Measurements from ENCODE around the gene COL8A2.
A peak's percentile ranks its signal among the peaks of the same experiment; 100 is the strongest.

Gene COL8A2

GRCh38 chr1:36091698-36092097 lies 33.3 kb downstream of the COL8A2 start:
- no peak for TF ChIP-seq CTCF (IDR thresholded peaks at IDR 0.05; ENCODE audit: low read depth, low read length, missing control alignments)
- no peak for DNase-seq (ENCODE audit: extremely low read depth, low read depth)
- no peak overlapping the region for H3K4me3 ChIP-seq (replicated peaks; ENCODE audit: low read depth, low read length)

- no peak for TF ChIP-seq CTCF (IDR thresholded peaks at IDR 0.05; ENCODE audit: low read depth, low read length, missing control alignments)
- no peak overlapping the region for H3K4me3 ChIP-seq (replicated peaks; ENCODE audit: low read depth, low read length)
- DNase-seq (ENCODE audit: extremely low read depth, low read depth) = no peak
These were observed 33.9 kb downstream of the COL8A2 start for GRCh38 chr1:36091141-36091540.

- no peak for DNase-seq (ENCODE audit: extremely low read depth, low read depth)
- no peak for TF ChIP-seq CTCF (IDR thresholded peaks at IDR 0.05; ENCODE audit: low read depth, low read length, missing control alignments)
These were observed 35.5 kb downstream of the COL8A2 start for GRCh38 chr1:36089393-36090121.

GRCh38 chr1:36088577-36089392 lies 36.2 kb downstream of the COL8A2 start, which contains the start of gene ADPRS:
Gene ADPRS (plus strand): TSS chr1:36088892. CDS start chr1:36088905, 13 bp downstream.
- peak; percentile 98 for TF ChIP-seq CTCF (IDR thresholded peaks at IDR 0.05; ENCODE audit: low read depth, low read length, missing control alignments)
- DNase-seq (ENCODE audit: extremely low read depth, low read depth) = peak; percentile 70
- peak within 1 kb of the TSS; percentile 66 for H3K4me3 ChIP-seq (replicated peaks; ENCODE audit: low read depth, low read length)

More at GRCh38 chr1:36089393-36090121, 35.5 kb downstream of the COL8A2 start:
- H3K4me3 ChIP-seq (replicated peaks; ENCODE audit: low read depth, low read length) = peak overlapping the region; percentile 66

- DNase-seq (ENCODE audit: extremely low read depth, low read depth) = no peak
- H3K4me3 ChIP-seq (replicated peaks; ENCODE audit: low read depth, low read length) = peak overlapping the region; percentile 66
- no peak for TF ChIP-seq CTCF (IDR thresholded peaks at IDR 0.05; ENCODE audit: low read depth, low read length, missing control alignments)
These were observed 36.8 kb downstream of the COL8A2 start for GRCh38 chr1:36088265-36088576.

- no peak for DNase-seq (ENCODE audit: extremely low read depth, low read depth)
- no peak overlapping the region for H3K4me3 ChIP-seq (replicated peaks; ENCODE audit: low read depth, low read length)
- no peak for TF ChIP-seq CTCF (IDR thresholded peaks at IDR 0.05; ENCODE audit: low read depth, low read length, missing control alignments)
These were observed 37.5 kb downstream of the COL8A2 start for GRCh38 chr1:36087233-36088123.

Measured in HFF-Myc (cell line).